Bladder microvascular endothelial cell (primary cell): Measurements from ENCODE around the gene CACNG8. TPM values are rescaled to one million over a fixed set of nuclear protein-coding genes. Genes with fewer than 3 reads are reported as not detected.

Experiments used
- total RNA-seq: library from RNA; depleted of rRNA; stranded (reverse); fragments of >200 nt; gene quantifications from 2 replicates; pipeline ENCODE4 v1.2.3, GENCODE V29; 2014

CACNG8 gene
- total RNA-seq = 0.16 and 0.19 TPM in 2 replicates

DNA sequence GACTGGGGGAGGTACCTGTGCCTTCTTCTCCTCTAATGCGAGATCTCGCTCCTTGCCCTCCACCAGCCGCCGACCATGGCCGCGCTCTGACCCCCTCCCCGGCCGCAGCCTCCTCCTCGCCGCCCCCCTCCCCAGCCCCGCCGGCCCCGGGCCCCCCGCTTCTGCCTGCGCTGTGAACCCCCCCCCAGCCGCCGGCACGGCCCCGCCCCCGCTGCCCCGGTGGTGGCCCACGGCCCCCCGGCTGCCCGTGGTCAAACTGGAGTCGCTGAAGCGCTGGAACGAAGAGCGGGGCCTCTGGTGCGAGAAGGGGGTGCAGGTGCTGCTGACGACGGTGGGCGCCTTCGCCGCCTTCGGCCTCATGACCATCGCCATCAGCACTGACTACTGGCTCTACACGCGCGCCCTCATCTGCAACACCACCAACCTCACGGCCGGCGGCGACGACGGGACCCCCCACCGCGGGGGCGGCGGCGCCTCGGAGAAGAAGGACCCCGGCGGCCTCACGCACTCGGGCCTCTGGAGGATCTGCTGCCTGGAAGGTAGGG, at the start of gene CACNG8:
Gene CACNG8 (plus strand): TSS at position 51 of the 545 bp plus-strand sequence.

DNA sequence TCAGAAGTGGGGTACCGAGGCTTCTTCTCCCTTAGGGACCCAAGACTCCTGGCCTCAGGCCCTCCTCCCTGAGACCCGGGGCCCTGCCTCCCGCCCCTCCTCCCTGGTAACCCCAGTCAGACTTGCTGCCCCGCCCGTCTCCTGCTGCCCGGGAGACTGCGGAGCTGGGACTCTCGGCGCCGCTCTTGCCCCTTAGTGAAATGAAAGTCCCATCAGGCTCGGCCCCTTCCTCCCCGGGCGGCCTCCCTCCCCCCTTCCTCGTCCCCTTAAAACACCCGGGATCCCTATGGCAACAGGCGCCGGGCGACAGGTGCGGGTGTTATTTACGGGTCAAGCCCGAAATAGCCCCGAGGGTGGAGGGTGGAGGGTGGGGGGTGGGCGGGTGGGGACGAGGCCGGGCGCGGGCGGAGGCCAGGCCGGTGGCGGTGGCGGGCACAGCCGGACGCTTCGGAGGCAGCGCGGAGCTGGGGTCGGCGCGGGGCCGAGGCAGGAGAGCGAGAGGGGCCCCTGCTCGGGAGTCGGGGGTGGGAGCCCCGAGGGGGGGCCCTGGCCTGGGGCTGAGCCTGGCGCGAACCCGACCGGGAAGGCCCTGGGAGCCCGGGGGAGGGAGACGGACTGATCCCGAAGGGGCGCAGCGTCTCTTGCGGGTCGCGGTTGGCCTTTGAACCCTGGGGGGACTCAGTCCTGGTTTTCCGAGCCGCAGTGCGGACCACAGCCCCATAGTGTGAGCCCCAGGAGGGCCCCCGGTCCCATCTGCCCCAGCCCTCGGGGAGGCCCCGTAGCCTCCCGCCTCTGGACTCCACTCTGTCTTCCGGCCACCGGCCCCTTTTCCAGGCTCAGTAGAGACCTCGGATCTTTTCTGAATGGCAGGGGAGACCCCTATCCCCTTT, 28.7 kb downstream of the CACNG8 start, which contains the start of gene CACNG6:
Gene CACNG6 (plus strand): TSS at position 414 of the 890 bp plus-strand sequence. CDS start 1,241 bp downstream, outside the sequence.

Other genes starting within 250 kb of the CACNG8 start
- 0.69 and 4.2 TPM in 2 replicates for gene NLRP12, start 138.6 kb upstream of the CACNG8 start, total RNA-seq
- gene MYADM, start 95.1 kb upstream of the CACNG8 start, total RNA-seq = 5.0 and 15.9 TPM in 2 replicates
- gene PRKCG, start 80.7 kb upstream of the CACNG8 start, total RNA-seq = not detected in 2 replicates
- gene CACNG7, start 53.7 kb upstream of the CACNG8 start, total RNA-seq = not detected in 2 replicates
- 0.25 and 0.81 TPM in 2 replicates for gene CACNG6, start 28.7 kb downstream of the CACNG8 start, total RNA-seq
- not detected in 2 replicates for gene VSTM1, start 101.0 kb downstream of the CACNG8 start, total RNA-seq
- not detected in 2 replicates for gene TARM1, start 118.4 kb downstream of the CACNG8 start, total RNA-seq
- gene OSCAR, start 137.9 kb downstream of the CACNG8 start, total RNA-seq = not detected in 2 replicates
- gene NDUFA3, start 139.9 kb downstream of the CACNG8 start, total RNA-seq = 10.0 and 15.7 TPM in 2 replicates
- gene TFPT, start 152.7 kb downstream of the CACNG8 start, total RNA-seq = 25.4 and 32.9 TPM in 2 replicates
- 67.8 and 80.6 TPM in 2 replicates for gene PRPF31, start 152.8 kb downstream of the CACNG8 start, total RNA-seq
- 7.0 and 26.7 TPM in 2 replicates for gene CNOT3, start 174.8 kb downstream of the CACNG8 start, total RNA-seq
- gene LENG1, start 196.8 kb downstream of the CACNG8 start, total RNA-seq = 5.8 and 6.4 TPM in 2 replicates
- gene TMC4, start 210.2 kb downstream of the CACNG8 start, total RNA-seq = under 0.01 and 0.19 TPM in 2 replicates
- gene MBOAT7, start 226.6 kb downstream of the CACNG8 start, total RNA-seq = 31.6 and 32.2 TPM in 2 replicates
- 25.9 and 35.8 TPM in 2 replicates for gene TSEN34, start 228.4 kb downstream of the CACNG8 start, total RNA-seq
- 2,062 and 3,264 TPM in 2 replicates for gene RPS9, start 237.9 kb downstream of the CACNG8 start, total RNA-seq